SKM-1 (cell line): ENCODE data around the gene LRRC1.

ENCODE experiments used
- DNase-seq: peaks from one replicate; lab custom pipeline; 2025; ENCODE audit not compliant: unreplicated experiment; lab: John Stamatoyannopoulos, UW

Gene LRRC1

DNA sequence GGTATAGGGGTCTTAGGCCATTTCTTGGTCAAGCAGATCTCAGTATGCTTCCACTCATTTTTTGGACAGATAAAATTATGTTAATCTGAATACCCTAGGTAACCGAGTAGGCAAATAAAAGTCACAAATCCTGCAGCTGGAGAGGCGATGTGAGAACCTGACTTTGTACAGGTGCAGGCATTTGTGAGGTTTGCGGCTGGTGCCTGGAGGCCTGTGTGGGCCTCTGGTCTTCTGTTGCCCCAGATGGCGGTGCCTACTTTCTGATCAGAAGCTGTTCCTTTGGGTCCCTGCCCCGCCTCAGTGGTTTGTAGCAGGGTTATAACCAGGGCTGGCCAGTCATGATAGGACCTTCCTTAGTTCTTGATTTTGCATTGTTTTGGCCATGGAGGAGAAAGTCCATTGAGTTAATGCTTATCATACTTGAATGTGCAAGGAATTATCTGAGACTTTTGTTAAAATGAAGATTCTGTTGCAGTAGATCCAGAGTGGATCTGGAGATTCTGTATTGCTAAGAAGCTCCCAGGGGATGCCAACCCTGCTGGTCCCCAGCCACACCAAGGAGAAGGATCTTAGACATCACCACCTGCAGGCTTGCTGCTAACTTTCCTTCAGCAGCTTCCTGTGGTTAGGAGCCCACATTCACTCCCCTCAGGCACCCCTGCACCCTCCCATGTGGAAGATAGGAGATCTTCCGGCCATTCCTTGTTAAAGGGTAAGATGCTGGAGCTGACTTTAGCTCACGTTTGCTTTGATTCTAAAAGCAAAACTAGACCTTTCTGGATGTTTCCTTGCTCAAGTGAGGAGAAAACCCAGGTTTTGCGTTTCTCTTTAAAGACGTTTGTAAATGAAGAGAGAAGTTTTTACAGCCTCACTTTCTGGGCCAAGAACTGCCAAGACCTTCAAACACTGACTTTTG lies 50.7 kb downstream of the LRRC1 start:
- no peak for DNase-seq

DNA sequence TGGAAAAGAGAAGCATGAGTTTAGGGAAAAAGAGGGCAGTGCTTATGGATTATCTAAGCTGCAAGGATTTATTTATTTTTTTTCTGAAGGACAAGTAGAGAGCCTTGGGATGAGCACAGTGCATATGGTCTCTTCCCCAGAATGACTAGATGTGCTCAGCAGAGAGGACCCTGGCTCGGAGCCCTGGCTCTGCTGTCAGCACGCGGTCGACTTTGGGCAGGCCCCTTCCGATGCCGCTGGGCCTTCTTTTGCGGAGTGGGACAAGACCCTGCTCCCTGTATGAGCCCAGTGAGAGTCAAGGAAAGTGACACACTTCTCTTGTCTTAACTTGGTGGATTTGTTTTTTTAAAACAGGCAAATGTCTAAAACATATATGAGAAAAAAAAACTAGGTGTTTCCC lies 51.4 kb downstream of the LRRC1 start:
- no peak for DNase-seq

DNA sequence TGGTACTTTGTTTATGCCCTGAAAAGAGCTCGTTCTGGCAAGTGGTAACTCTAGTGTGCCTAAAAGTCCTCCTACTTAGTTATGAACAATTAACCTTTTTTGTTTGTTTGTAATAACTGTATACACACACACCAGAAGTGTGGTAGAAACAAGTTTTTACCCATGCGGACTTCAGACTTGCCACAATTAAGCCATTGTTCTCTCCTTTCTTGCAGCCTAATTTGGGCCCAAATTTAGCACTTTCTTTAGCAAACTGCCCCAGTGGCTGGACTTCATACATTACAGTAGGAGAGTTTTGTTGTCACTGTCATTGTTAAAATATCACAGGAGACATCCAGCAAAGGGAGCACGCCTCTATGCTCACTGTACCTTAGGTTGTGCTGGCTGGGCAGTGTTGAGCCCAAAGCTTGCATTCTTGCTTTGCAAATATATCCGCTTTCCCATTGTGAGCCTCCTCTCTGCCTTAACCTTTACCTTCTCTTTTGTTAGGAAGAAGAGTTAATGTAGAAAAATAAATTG lies 53.0 kb downstream of the LRRC1 start:
- no peak for DNase-seq

GRCh38 chr6:53850527-53850926 lies 55.7 kb downstream of the LRRC1 start:
- DNase-seq: no peak

DNA sequence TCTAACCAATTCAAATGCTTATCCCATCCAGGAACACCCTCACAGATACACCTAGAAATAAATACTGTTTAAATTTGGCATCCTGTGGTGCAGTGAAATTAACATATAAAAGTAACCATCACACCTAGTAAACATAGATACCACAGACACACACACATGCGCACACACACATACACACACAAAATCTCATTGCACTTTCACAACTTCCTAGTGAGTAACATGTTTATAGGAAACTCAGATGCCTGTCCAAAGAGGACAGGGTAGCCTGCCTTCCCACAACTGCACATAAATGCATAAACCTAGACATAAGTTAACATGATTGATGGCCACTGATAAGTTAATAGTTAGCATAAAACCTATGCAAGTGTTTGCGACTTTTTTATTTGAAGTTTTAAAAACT lies 56.8 kb downstream of the LRRC1 start:
- DNase-seq: no peak

GRCh38 chr6:53852805-53853204 lies 58.0 kb downstream of the LRRC1 start:
- DNase-seq: no peak

DNA sequence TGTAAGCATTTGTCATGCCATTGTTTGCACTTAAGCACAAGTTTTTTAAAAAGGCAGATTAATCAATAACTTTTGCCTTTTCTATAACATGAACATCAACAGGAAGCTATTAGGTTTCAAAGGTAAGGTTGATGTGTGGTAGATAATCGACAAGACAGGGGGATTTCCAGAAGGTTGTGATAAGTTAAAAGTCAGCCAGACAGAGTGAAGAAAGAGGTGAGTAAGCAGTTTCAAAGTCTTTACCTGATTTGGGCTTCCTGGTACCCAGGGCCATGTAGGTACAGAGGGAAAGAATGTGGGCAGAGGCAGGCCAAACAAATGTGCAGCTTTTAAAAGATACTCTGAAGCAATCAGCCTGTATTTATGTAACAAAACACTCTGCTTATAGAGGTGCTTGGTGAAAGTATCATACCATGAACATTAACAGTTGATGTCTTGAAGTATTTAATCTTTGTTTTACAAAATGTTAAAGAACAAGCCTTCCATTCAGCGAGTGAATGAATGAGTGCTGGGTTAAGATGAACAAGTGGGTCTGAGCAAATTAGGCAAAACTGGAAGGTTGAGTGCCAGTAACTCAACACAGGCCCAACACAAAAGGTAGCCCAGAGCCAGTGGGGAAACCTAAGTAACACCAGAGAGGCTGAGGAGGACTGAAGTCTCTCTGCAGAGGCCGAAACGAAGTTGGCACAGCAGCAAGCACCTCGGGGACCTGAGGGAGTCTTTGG lies 60.2 kb downstream of the LRRC1 start:
- DNase-seq: no peak

DNA sequence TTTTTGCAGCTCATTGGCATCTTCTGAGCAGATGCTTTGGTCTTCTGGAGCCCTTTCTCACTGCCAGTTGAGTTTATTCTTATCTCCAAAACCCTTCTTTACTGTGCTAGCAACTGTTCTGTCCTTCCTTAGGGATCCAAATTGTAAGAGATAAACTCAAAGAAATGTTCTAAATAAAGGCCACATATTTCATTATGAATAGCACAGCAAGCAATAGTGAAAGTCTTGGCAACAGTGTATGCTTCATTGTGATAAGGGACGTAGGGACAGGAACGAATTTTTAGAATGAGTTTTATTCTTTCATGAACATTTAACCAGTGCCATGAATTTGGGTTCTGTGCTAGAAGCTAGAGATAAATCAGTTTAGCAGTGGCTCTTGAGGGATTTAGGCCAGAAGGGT lies 61.1 kb downstream of the LRRC1 start:
- no peak for DNase-seq

GRCh38 chr6:53857318-53858094 lies 62.7 kb downstream of the LRRC1 start:
- DNase-seq: no peak

GRCh38 chr6:53858196-53858595 lies 63.4 kb downstream of the LRRC1 start:
- no peak for DNase-seq

DNA sequence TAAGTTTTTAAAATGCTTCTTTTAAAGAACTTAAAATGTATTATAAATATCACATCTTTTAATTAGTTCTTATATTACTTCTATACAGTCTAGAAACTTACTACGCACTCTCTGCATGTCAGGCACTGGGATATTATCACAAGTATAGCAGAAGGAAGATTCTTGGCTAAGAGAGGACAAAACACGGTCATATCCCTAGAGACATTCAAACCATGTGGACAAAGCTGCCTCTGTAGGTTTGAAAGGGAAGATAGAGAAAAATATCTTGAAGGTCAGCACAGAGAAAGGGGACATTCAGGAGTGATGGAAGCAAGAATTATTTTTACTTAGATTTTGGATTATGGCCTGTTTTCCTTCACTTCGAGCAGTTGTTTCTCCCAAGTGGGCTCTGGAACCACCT lies 64.1 kb downstream of the LRRC1 start:
- no peak for DNase-seq

DNA sequence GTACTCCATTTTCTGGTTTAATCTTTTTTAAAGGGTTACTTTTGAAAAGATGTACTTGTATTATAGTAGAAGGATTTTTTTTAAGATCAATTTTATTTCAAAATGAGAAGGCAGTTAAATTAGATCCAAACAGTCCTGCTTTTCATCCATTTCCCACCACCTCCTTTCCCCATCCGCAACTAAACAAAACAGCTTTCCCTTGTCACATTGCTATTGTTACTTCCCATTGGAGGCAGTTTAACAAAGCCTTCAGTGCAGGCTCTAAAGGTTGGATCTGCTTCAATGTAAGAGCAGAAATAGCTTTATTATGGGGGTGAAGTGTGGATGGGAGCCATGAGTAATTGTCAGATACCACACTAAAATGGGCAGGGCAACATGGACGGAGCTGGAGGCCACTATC lies 65.7 kb downstream of the LRRC1 start:
- DNase-seq: no peak

DNA sequence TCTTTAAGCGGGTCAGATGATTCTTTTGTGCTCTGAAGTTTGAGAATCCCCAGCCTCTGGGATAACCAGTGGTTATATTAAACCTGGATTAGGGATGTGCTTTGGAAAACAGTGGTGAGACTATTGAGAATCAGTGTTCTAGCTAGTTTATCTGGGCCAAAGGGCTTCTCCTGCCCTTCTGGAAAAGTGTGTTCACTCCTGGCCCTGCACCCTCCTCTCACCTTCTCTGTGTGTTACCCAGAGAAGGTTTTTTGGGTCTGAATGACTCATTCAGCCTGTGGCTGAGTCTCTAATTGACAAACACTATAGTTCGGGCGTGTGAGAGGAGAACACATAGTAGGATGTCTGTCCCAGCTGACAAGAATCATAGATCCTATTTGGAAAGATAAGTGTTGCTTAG lies 66.7 kb downstream of the LRRC1 start:
- DNase-seq: no peak

GRCh38 chr6:53862662-53863462 lies 68.1 kb downstream of the LRRC1 start:
- DNase-seq: no peak

- no peak for DNase-seq
Measured at GRCh38 chr6:53864781-53865180, 70.0 kb downstream of the LRRC1 start.

DNA sequence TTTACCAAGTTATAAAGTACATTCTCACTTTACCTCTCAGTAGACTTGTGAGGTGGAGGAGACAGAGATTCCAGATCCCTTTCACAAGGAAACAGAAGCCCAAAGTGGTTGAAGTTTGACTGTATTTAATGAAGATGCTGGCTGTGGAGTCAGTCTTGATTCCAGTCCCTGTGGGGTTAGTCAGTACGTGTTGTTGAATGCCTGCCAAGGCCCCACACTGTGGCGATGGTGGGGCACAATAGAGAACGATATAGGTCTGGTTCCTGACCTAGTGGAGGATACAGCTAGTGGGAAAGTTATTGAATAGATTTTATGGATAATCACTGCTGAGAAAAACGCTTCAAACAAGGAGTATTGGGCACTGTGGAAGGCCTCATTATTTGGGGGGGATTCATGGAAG lies 71.4 kb downstream of the LRRC1 start:
- DNase-seq: no peak

GRCh38 chr6:53868626-53869025 lies 73.8 kb downstream of the LRRC1 start:
- no peak for DNase-seq

GRCh38 chr6:53869964-53870363 lies 75.2 kb downstream of the LRRC1 start:
- DNase-seq: no peak

- DNase-seq: no peak
Measured at GRCh38 chr6:53873922-53874321, 79.1 kb downstream of the LRRC1 start.

GRCh38 chr6:53874964-53875363 lies 80.2 kb downstream of the LRRC1 start:
- DNase-seq: no peak

- DNase-seq: no peak
Measured at GRCh38 chr6:53877151-53877550, 82.3 kb downstream of the LRRC1 start.
